M059J (cell line): ENCODE data around the gene MPO. TPM values are rescaled to one million over a fixed set of nuclear protein-coding genes. Genes with fewer than 3 reads are reported as not detected.

ENCODE experiments used
- DNase-seq: peaks from one replicate; pipeline ENCODE4 v3.0.0-alpha.2; 2012; ENCODE audit warnings: low read depth
- total RNA-seq: library from RNA; depleted of rRNA; stranded (reverse); fragments of >200 nt; shearing (Covaris generic); gene quantifications from 2 replicates; pipeline ENCODE4 v1.2.3, GENCODE V29; 2014

The MPO gene
- total RNA-seq, 1 experiment from 2014 or later, result not detected

DNA sequence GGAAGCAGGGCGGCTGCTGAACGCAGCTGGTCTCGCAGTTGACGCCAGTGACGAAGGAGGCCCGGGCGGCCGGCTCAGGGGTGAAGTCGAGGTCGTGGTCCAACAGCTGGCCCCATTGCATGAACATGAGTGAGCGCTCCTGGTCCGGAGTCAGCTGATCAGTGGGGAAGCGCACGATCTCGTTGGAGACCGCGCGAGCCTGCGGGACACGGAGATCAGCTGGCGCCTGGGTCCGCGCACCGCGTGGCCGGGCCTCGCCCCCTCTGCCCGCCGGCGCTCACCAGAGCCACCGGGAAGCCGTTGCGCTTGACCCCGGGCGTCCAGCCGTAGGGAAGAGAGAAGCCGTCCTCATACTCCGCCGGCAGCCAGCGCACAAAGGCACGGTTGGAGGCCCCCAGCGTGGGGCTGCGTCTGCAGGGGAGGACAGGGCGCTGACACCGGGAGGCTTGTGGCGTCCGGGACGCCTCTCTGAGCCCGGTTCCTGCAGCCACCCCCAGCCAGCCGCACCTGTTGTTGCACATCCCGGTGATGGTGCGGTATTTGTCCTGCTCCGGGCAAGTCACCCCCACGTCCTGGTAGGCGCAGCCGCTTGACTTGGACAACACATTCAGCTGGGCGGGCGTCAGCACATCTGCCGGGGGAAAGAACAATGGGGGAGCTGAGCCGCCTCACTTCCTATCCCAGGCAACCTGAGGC is 1.6 kb downstream of the MPO start:
- DNase-seq, result peak; percentile 14

DNA sequence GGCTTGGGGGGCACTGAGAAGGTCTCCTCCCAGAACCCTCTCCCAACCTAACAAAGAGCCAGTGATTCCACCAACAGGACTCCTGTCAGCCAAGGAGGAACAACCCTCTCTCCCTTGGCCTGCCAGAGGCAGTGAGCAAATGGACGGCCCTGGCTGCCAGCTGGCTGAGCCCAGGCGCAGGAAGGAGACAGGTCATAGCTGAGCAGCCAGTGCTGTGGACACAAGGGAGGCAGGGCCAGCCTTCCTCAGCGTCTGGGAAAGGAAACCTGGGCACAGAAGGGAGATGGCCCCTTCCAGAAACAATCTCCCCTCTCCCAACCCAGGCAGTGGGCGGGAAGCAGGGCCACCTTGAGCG is 2.1 kb downstream of the MPO start:
- DNase-seq, result peak; percentile 11

DNA sequence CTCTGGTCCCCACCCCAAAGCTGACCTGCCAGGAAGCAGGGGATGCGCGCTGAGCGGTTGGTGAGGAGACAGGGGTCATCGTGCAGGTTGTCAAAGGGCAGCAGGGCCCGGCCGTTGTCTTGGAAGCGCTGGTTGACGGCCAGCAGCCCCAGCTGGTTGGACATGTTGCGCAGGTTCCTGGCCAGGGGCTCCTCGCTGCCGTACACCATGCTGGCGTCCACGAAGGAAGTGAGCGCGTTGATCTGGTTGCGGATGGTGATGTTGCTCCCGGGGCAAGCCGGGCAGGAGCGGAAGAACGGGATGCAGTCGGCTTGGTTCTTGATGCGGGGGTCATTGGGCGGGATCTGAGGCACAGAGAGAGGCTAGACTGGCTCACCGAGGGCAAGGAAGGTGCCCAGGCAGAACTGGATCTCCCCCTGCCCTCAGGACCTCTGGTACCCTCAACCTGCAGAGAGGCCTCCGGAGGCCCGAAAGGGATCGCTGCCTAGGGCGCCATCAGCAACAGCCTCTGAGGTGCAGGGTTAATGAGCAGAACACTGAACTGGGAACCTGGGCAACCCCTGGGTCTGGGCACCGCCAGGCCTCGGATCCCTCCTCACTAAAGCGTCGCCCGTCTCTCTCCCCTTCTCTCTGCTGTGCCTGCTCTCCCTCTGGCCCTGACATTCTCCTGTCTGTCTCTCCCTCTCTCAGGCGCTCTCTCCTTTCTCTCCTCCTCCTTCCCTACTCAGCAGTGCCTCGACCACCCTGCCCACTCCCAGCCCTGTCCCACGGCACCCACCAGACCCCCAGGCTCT is 2.7 kb downstream of the MPO start:
- DNase-seq, result no peak

DNA sequence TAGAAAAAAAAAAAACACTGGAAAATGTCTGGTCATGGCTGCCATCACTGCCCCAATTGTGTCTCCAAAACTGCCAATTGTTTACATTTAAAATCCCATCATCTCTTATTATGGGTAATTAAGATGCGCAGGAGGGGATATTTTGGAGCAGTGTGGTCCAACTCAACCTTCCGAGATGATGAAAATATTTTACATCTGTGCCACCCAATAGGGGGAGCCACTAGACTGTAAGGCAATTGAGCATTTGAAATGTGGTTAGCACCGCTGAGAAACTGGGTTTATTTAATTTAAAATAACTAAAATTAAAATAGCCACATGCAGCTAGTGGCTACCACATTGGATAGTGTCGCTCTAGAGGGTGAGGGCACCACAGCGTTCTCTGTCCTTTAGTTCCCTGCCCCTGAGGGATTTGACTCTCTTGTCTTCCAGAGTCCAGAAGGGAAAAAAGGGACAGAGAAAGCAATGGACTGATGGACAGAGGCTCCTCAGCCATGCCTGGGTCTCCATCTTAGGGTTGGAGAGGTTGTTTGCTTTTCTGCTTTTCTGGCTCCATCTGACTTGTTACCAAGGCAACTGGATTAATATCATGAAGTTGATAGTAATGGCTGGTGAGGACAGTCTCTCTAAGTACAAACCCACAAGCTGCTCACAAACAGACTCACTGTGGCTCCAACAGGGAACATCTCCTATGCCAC is 3.5 kb downstream of the MPO start:
- peak; percentile 14 for DNase-seq

DNA sequence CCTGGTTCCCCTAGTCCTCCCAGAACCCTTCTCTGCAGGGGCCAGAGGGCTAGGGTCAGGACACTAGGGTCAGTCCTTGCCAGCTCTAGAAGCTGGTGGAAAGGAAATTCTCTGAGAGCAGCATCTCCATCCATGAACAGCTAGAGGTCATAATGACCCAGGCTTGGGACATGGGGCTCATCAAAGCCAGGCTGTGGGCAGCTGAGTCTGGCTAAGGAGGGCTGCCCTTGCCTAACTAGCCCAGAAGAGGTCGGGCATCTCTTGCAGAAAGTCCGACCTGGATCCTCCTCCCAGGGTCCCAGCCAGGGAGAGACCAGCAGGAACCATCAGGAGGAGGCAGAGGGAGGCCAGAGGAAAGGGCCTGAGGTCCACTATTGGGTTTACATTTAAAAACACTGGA is 4.3 kb downstream of the MPO start:
- DNase-seq, result no peak

DNA sequence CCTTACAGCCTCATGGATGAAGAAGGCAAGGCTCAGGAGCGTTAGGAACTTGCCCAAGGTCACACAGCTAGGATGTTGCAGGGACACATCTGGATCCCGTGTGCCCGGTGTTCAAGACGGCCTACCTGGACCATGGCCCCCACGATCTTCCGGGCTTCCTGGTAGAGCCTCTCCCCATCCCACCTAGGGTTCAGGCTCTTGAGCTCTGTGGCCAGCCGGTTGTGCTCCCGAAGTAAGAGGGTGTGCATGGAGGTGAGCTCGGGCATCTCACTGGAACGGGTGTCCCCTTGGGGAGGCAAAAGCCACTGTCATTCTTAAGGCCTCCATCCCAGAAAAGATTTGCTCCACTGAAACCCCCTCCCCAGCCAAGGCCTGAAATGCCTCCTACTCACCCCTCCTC is 5.3 kb downstream of the MPO start:
- DNase-seq, result no peak

DNA sequence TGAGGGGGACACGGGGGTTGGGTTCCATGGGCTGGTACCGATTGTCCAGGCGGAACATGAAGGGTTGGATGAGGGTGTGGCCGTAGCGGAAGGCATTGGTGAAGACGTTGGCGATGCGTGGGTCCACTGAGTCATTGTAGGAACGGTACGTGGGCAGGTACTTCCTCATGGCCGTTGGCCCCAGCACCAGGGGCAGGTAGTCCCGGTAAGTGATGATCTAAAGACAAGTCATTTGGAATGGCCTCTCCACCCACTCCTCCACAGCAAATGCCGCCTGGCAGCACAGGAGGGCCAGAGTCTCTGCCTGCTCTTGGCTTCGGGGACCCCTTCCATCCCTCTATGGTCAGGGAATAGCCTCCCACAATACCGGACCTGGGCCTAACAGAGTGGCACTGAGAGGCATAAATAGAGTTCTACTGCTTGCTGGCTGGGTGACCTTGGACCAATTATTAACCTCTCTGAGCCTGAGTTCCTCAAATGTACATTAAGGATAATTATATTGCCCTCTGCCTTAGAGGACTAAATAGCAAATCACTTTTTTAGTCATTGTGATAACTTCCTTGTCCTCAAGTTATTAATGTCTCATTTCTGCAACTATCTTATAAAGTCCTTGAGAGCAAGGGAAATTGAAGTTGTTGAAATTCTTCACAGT is 7.2 kb downstream of the MPO start:
- no peak for DNase-seq

DNA sequence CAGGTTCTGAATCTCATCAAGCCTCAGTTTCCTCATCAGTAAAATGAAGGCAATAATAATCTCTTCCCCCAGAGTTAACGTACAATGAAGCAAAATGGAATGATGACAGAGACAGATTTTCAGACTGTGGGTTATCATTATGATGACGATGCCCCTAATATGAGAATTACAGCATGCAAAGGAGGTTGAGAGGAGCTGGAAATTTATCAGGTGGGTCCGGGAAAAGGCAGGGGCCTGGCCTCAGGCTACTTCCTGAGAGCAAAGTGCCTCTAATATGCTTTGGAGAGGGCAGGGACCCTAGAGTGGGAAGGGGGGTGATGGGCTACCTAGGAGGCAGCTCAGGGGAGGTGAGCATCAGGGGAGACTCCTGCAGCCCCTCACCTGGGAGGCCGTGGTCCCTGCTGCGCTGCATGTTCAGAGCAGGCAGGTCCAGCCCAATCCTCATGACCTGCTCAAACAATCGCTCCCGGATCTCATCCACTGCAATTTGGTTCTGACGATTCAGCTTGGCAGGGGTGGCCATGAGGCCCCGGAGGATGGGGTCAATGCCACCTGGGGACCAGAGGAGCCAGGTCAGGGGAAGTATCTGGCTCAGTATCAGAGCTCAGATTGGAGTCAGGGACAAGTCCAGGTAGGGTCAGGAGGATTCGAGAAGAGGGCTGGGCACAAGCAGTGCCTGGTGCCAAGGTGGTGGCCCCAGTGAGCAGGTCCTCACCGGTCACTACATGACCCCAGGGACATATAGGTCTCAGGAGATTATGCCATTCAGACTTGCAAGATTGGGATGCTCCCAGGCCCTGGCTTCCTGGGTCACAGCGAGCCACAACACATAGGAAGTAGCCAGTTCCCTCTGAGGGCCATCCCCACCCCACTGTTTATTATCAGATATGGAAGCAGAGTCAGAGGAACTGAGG is 8.1 kb downstream of the MPO start:
- DNase-seq, result no peak

DNA sequence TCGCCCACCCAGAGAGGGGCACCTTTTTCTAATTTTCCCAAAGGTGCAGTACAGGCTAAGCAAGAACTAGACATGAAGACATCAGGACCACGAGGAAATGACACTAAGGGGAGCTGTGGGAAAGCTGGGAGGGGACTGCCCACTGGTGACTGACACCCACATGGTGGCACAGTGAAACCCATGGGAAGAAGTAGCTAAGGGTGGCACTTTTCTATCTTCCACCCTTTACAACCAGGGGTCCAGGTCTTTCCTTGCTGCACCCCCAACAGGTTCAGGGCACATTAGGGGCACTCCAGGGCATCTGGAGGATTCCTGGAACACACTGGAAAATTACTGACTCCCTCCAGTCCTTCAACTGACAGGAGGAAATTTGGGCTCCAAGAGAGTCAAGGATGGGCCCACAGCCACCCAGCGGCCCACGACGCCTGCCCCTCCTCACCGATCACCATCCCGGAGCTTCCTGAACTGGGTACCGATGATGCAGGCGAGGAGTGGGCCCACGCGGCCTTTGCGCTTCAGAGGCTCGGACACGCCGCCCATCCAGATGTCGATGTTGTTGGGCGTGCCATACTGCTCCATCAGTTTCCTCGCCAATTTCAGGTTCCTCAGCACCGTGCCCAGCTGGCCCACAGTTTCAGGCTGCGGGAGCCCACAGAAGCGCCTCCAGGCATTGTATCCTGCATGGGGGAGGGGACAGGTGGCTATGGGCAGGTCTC is 9.4 kb downstream of the MPO start:
- no peak for DNase-seq

DNA sequence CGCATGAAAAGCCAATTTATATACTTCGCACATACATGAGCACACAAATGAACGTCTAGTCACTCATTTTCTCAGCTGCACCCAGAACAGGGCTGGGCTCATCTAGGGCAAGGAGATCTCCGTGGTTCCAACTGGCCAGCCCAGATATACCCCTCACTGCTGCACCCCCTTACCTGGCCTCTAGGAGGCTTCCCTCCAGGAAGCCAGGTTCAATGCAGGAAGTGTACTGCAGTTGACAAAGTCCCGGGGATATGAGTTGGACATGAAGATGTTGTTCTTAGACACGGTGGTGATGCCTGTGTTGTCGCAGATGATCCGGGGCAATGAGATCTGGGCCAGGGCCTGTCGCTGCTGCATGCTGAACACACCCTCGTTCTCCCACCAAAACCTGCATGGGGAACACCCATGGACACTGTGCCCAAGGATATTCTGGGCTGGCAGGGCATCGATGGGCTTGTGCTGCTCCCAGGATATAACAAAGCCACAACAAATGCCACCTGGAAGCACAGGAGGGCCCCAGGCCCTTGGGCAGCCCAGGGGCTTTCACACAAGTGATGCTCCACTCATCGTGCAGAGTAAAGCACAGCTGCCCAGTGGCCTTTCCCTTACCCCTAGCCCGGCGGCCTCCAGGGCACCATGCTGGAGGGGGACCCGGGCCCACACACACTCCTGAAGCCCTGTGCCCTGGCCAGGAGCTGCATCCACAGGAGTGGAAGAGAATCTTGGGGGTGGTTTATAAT is 10.1 kb downstream of the MPO start:
- no peak for DNase-seq

DNA sequence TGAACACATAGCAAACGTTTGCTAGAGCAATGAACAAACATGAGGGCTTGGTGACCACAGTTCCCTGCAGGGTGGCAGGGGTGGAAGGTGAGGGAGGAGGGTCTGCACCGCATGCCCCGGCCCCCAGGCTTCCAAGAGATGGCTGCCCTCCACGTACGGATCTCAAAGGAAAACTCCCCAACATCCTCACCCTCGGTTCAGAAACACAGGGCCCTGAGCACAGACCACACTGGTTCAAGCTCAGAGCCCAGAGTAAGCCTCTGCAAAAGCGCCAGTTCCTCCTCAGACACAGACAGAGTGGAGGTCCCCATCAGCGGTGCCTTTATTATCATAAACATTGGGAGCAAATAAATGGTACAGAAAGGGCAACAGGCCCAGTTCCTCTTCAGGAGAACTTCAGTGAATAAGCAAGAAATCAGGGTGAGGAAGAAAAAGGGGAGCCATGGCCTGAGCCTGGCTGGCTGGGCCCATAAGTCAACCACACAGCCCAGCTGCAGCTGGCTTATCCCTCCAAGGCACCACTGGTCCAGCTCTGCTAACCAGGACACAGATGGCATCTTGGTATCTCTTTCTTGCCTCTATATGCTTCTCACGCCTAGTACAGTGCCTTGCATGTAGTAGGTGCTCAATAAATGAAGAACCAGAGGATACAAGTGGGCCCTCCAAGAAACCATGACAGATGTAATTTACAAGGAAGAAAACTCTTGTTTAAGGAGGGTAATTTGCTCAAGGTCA is 11.0 kb downstream of the MPO start:
- DNase-seq, result no peak

DNA sequence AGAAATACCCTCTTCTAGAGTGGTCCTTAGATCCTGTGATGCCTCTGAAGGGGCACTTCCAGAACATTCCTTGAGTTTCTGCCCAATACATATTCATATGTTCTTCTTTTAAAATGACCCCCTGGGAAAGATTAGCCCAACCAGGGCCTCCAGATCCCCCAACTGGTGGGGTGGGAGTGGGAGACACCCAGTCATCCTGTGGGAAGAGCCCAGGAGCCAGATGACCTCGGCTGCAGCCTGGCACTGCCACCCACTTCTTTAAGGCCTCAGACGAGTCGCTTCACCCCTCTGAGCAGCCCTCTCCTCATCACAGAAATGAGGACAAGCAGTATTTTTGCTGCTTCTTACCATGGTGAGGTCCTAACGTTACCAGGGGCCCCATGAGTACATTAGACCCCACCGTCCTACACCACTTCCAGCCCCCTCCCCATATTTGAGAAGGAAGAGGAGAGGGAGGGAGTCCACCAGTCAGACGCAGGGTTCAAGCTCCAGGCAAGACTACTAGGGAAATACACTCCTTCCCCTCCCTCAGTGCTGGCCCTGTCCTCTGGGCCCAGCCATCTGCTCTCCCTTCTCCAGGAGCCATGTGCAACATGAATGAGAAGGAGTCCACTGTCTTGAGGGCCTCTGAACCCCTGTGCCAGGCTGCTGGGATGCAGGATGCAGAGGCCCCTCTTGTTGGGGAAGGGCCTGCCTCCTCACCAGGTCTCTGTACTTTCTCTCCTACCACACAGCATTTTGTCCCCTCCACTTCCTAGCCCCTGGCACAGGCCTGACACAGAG is 11.8 kb downstream of the MPO start:
- DNase-seq, result no peak

DNA sequence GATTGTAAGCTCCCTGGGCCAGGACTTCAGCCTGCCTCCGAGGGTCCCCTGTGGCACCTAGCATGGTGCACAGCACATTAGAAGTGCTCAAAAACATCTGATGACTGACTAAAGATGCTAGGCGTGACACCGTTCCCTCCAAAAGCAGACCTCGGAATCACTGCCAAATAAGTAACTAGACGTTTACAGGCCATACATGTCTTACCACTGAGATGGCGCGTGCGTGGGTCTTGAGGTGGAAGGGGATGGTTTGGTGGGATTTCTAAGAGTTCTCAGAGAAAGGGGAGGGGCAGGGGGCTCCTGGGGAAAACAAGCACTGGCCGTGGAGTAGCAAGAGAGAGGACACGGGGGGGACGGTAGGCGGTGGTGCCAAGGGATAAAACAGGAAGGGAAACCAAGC is 12.4 kb downstream of the MPO start:
- DNase-seq, result no peak

DNA sequence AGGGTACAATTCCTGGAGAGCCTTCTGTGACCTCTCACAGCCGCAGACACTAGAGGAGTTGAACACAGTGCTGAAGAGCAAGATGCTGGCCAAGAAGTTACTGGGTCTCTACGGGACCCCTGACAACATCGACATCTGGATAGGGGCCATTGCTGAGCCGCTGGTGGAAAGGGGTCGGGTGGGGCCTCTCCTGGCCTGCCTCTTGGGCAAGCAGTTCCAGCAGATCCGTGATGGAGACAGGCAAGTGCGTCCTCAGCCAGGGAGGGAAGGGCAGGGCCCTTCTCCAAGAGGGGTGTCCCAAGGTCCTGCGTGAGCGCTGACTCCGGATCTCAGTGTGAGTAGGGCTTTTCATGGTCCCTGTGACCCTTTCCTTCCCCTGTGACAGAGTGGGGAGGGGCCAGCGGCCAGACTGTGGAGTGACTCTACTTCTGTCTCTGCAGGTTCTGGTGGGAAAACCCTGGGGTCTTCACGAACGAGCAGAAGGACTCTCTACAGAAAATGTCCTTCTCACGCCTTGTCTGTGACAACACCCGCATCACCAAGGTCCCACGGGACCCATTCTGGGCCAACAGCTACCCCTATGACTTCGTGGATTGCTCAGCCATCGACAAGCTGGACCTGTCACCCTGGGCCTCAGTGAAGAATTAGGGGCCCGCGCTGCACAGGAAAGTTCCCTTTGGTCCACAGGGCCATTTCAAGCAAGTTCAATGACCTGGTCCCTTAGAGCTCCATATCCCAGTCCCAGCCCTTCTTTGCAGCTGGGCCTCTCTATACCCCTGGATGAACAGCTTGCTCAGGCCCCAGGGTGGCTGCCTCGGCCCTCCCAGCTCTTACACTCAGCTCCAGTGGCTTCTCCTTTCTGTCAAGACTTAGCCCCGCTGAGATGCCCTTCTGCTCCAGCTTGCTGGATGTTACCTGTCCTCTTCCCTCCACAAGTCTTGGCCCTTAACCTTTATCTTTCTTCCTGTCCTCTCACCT is 13.1 kb downstream of the MPO start:
- no peak for DNase-seq

DNA sequence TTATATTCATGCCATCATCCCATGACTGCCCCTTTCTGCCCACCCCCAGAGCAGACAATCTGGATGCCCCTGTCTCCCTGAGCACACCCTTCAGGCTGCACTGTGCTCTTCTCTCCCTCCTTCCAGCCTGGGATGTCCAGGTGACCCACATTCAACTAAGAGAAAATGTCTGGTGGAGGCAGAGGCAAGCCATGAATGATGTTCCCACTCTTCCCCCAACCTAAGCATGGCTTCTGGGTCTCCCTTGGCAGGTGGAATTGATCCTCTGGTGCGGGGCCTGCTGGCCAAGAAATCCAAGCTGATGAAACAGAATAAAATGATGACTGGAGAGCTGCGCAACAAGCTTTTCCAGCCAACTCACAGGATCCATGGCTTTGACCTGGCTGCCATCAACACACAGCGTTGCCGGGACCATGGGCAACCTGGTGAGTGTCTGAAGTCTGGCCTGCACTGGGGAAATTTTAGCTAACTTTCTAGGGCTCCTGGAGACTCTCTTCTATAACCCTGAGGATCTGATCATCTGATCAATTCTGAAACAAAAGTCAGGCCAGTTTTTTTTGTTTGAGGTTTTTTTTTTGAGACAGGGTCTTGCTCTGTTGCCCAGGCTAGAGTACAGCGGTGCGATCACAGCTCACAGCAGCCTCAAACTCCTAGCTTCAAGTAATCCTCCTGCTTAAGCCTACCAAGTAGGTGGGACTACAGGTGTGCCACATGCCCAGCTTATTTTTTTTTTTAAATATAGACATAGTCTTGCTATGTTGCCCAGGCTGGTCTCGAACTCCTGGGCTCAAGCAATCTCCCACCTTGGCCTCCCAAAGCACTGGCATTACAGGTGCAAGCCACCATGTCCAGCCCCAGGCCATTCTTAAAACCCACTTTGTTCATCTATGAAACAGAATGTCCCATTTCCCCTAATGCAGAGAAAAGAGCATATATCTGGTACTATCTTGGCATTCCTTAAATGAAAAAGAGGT is 14.5 kb downstream of the MPO start:
- DNase-seq, result no peak

DNA sequence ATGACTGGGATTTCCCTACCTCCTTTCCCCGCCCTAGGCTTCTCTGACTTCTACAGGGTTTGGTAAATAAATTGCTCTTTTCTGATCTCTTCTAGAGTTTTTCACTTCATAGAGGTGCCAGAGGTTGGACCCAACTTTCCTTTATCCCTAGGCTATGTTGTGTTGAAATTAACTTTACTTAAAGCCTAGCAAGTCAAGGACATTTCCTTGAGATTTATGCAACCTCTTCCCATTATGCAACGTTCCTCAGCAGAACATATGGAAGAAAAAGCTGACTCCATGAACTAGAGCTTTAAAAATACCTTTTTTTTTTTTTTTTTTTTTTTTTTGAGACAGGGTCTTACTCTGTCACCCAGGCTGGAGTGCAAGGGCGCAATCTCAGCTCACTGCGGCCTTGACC is 15.5 kb downstream of the MPO start:
- DNase-seq, result no peak
